CD4-positive, alpha-beta T cell treated with Interleukin-15 for 4 hours (primary cell): ENCODE data around the gene CNTNAP2.
"Not testable (repeated sequence)": the region's sequence is repeated elsewhere in the genome, so short reads cannot be mapped to it uniquely, and the experiment has no call there.

Experiments used
- DNase-seq: peaks from one replicate; pipeline ENCODE4 v3.0.0-alpha.2; 2020; ENCODE audit warnings: low spot score

Gene CNTNAP2

GRCh38 chr7:148028165-148028564 is 1911.6 kb downstream of the CNTNAP2 start:
- no peak for DNase-seq

GRCh38 chr7:148031019-148031418 is 1914.4 kb downstream of the CNTNAP2 start:
- DNase-seq = no peak

- no peak for DNase-seq
Measured at GRCh38 chr7:148031811-148032210, 1915.2 kb downstream of the CNTNAP2 start.

GRCh38 chr7:148035950-148036349 is 1919.3 kb downstream of the CNTNAP2 start:
- no peak for DNase-seq

- DNase-seq = no peak
Measured at GRCh38 chr7:148037044-148037443, 1920.4 kb downstream of the CNTNAP2 start.

- no peak for DNase-seq
Measured at GRCh38 chr7:148041156-148041555, 1924.6 kb downstream of the CNTNAP2 start.

GRCh38 chr7:148042935-148043631 is 1926.5 kb downstream of the CNTNAP2 start:
- no peak for DNase-seq

- no peak for DNase-seq
Measured at GRCh38 chr7:148044173-148044572, 1927.6 kb downstream of the CNTNAP2 start.

- no peak for DNase-seq
Measured at GRCh38 chr7:148045521-148045920, 1928.9 kb downstream of the CNTNAP2 start.

- DNase-seq = no peak
Measured at GRCh38 chr7:148049068-148049467, 1932.5 kb downstream of the CNTNAP2 start.

- no peak for DNase-seq
Measured at GRCh38 chr7:148050492-148051158, 1934.0 kb downstream of the CNTNAP2 start.

GRCh38 chr7:148056406-148056805 is 1939.8 kb downstream of the CNTNAP2 start:
- no peak for DNase-seq

GRCh38 chr7:148058092-148058491 is 1941.5 kb downstream of the CNTNAP2 start:
- no peak for DNase-seq

- DNase-seq = no peak
Measured at GRCh38 chr7:148058753-148059152, 1942.2 kb downstream of the CNTNAP2 start.

- no peak for DNase-seq
Measured at GRCh38 chr7:148060724-148061123, 1944.1 kb downstream of the CNTNAP2 start.

GRCh38 chr7:148078111-148078510 is 1961.5 kb downstream of the CNTNAP2 start:
- not testable (repeated sequence) for DNase-seq

- no peak for DNase-seq
Measured at GRCh38 chr7:148079206-148080080, 1962.8 kb downstream of the CNTNAP2 start.

- DNase-seq = no peak
Measured at GRCh38 chr7:148083448-148083847, 1966.8 kb downstream of the CNTNAP2 start.

GRCh38 chr7:148084138-148084537 is 1967.5 kb downstream of the CNTNAP2 start:
- no peak for DNase-seq

GRCh38 chr7:148091882-148092281 is 1975.3 kb downstream of the CNTNAP2 start:
- no peak for DNase-seq

- DNase-seq = no peak
Measured at GRCh38 chr7:148093375-148094166, 1977.0 kb downstream of the CNTNAP2 start.

- no peak for DNase-seq
Measured at GRCh38 chr7:148095066-148095465, 1978.5 kb downstream of the CNTNAP2 start.
